Activated CD4-positive, CD25-positive, alpha-beta regulatory T cell treated with anti-CD3 and anti-CD28 coated beads, Interleukin-2, amount 50 U/mL, for 72 hours (primary cell): ENCODE results near the gene FGR.
A peak's percentile ranks its signal among the peaks of the same experiment; 100 is the strongest.
"Not testable (repeated sequence)": the region's sequence is repeated elsewhere in the genome, so short reads cannot be mapped to it uniquely, and the experiment has no call there.

Source experiments
- DNase-seq: peaks from one replicate; pipeline ENCODE4 v3.0.0; 2021

FGR gene

GRCh38 chr1:27659497-27660299 lies 24.7 kb upstream of the FGR start:
- DNase-seq, result peak; percentile 92

GRCh38 chr1:27658951-27659496 lies 24.0 kb upstream of the FGR start:
- DNase-seq, result no peak

DNA sequence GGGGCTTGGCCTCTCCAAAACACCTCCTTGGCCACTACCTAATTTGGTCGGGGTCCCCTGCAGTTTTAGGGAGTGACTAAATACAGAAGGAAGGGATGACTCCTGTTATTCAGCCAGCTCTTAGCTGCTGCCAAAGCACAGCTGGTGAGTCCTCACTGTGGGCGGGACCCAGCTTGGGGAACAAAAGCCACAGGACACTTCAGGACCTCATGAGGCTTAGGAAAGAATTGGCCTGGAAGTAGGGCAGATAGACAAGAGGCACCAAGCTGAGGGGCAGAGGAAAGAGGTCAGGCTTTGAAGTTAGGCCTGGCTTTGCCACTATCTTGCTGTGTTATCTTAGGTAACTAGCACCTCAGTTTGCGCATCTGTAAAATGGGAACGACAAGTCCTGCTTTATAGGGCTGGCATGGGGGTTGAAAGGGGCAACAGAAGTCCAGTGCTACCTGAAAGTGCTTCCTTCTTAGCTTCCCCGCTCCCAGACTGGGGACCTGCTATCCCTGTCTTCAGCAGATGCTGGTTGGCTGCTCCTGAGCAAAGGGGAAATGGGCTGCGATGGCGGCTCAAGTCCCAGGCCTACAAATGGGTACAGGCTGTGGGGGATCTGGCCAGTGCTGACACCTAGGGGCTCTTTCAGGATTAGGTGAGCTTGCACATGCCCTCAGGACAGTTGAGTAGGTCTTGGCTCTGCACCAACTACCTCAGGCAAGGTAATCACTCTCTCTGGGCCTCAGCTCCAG lies 21.3 kb upstream of the FGR start:
- no peak for DNase-seq

DNA sequence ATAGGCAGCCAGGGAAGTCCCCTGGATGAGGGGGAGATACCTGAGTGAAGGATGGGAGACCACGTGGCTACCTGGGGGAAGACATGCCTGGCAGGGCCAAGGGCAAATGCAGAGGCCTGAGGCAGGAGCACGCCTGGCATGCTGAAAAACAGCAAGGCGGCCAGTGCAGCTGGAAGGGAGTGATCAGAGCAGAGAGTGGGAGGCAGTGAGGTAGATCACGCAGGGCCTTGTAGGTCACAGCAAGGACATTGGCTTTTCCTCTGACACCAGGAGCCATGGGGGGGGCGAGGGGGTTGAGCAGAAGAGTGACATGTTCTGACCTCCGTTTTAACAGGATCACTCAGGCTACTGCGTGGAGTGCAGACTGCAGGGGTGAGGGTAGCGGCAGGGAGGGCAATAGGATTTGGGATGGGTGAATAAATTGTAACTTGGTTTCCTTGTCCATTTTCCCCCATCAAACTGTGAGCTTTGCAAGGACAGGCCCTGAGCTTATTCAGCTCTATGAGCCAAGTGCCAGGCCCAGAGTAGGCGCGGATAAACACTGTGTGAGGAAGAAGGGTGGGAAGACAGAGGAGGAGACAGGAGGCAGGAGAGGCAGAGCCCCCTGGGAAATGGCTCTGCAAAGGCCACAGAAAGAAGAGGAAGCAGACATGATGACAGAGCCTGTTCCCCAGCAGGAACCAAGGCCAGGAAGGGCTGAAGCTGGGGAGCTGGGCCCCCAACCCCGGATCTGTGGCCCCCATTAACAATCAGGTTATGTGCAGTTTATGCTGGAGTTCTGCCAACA lies 20.4 kb upstream of the FGR start:
- DNase-seq, result no peak

DNA sequence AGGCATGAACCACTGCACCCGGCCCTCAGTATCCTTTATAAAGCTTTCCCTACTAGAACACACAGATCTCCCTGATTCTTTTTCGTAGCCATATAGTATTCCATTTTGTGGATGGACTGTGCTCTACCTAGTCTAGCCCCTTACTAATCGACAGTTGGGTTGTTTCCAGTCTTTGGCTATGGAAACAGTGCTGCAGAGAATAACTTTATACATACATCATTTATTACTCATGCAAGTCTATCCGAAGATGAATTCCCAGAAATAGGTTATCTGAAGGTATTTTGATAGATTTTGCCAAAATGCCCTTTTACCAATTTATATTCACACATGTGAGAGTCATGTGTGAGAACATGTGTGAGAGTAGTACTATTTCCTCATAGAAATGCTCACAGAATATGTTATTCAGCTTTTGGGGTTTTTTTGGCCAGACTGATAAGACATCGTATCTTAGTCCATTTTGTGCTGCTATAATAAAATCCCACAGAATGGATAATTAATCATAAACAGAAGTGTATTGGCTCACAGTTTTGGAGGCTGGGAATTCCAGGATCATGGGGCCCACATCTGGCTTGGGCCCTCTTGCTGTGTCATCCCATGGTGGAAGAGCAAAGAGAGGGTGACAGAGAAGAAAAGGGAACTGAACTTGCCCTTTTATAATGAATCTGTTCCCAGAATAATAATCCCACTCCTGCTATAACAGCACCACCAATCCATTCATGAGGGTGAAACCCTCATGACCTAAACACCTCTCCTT lies 17.3 kb upstream of the FGR start:
- no peak for DNase-seq

GRCh38 chr1:27650539-27651175 lies 15.7 kb upstream of the FGR start:
- no peak for DNase-seq

- DNase-seq, result no peak
Observed at GRCh38 chr1:27650171-27650538, 15.2 kb upstream of the FGR start.

GRCh38 chr1:27649306-27649635 lies 14.3 kb upstream of the FGR start:
- DNase-seq, result no peak

DNA sequence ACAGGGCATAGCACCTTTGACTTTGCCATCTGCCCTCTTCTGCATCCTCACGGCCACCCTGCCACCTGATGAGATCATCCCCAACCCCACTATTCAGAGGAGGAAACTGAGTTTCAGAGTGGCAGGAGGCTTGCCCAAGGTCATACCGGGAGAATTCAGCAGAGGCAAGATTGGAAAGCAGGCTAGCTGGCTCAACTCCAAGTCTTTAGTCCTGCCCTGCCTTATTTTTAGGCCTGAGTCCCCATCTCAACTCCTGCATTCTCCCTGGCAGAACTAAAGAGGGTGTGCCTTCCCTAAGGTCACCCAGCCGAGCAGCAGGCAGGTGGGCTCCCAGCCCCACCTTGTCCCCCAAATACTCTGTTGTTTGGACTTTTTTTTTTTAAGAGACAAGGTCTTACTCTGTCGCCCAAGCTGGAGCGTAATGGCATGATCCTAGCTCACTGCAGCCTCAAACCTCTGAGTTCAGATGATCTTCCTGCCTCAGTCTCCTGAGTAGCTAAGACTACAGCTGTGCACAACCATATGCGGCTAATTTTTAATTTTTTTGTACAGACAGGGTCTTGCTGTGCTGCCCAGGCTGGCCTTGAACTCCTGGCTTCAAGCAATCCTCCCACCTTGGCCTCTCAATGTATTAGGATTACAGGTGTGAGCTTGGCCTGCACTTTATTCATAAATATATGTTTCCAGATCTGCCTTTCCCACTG lies 13.8 kb upstream of the FGR start:
- DNase-seq, result no peak

DNA sequence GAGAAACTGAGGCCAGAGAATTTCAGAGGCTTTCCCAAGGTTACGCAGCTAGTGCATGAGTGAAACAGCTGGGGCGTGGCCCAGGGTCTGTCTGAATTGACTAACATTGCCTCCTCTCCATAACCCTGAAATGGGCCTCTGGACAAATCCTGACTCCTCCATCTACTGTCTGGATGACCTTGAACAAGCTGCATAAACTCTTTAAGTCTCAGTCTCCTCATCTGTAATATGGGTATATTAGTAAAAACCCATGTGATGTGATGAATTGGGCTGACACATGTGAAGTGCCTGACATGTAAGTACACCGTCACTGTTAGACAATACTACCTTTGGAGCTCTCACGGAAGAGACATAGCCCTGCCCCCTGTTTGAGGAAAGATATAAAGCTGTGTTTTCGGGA lies 12.3 kb upstream of the FGR start:
- DNase-seq, result no peak

DNA sequence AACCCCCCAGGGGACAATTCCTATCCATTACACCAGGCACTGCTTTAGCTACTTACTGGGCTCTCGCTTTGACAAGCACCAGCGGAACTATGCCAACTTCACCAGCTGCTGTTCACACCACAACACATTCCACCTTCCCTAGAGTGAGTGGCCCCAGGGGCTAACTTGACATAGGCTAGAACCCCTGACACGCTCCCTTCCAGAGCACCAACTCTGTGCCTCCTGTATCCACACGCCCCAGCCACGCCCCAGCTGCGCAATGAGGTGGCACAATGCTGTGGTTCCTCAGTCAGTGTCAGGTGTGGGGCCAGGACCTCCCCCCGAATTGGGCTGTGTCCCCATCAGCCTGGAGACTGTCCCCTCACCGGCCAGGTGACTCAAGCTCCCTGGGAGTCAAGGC lies 11.7 kb upstream of the FGR start:
- DNase-seq, result no peak

- no peak for DNase-seq
Observed at GRCh38 chr1:27645071-27645415, 10.1 kb upstream of the FGR start.

DNA sequence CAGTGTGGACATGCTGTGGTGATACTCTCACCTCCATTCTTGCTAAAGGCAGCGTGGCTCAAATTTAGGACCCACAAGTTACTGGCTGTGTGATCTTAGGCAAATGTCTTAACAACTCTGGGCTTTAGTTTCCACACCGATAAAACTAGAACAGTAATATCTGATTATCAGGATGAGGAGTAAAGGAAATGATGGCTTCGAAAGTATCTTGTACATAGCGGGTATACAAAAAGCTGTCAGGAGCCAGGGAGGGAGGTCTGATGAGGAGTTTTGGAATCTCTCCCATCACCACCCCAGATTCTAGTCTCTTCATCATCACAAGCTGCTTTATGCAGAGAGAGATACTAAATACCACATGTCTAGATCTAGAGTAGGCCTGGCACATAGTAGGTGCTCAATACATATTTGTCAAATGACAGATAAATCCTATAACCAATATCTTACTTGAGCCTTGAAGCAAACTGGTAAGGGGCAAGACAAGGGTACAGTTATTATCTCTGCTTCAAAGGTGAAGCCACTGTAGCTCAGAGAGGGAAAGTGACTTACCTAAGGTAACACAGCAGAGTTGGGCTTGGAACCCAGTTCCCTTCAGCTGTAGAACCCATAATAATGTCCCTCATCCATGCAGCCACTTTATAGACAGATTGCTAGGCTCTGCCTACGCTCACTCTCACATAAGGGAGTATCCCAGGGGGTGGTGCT lies 9.5 kb upstream of the FGR start:
- DNase-seq, result no peak

DNA sequence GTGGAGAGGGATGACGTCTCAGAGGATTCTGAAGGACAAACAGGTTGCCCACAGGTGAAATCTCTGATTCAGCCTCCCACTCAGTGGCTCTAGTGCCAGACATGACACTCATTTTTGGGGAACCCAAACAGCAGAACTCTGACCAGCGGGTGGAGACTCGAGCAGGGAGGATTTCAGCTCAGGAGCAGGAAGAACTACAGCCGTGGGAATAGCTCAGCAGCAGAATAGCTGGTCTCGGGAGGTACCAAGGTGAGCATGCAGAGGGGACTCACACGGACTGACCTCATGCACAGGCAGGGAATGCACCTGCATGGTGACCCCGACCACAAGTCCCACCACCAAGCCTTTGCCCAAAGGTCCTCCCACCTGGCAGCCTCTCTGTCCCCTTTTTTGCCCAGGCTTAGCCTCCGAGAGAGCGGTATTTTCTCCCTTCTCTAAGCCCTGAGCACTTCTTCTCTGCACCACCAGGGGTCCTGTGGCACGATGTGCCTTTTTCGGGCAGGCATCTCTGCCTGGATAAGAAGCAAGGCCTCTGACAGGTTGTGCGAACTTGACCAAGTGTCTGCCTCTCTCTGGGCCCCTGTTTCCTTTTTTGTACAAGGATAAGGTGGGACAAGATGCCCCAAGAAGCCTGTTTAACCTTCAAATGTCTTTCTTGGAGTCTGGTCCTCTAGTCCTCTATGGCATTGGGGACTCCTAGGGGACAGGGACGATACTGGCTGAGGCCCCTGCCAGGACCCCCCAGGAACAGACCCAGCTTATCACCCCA lies 8.8 kb upstream of the FGR start:
- peak; percentile 65 for DNase-seq

DNA sequence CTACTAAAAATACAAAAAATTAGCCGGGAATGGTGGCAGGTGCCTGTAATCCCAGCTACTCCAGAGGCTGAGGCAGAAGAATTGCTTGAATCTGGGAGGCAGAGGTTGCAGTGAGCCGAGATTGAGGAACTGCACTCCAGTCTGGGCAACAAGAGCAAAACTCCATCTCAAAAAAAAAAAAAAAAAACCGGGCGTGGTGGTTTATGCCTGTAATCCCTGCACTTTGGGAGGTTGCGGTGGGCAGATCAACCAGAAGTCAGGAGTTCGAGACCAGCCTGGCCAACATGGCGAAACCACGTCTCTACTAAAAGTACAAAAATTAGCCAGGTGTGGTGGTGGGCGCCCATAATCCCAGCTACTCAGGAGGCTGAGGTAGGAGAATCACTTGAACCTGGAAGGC lies 5.5 kb upstream of the FGR start:
- not testable (repeated sequence) for DNase-seq

- no peak for DNase-seq
Observed at GRCh38 chr1:27638805-27639204, 3.8 kb upstream of the FGR start.

GRCh38 chr1:27638047-27638734 lies 3.2 kb upstream of the FGR start:
- DNase-seq, result no peak

DNA sequence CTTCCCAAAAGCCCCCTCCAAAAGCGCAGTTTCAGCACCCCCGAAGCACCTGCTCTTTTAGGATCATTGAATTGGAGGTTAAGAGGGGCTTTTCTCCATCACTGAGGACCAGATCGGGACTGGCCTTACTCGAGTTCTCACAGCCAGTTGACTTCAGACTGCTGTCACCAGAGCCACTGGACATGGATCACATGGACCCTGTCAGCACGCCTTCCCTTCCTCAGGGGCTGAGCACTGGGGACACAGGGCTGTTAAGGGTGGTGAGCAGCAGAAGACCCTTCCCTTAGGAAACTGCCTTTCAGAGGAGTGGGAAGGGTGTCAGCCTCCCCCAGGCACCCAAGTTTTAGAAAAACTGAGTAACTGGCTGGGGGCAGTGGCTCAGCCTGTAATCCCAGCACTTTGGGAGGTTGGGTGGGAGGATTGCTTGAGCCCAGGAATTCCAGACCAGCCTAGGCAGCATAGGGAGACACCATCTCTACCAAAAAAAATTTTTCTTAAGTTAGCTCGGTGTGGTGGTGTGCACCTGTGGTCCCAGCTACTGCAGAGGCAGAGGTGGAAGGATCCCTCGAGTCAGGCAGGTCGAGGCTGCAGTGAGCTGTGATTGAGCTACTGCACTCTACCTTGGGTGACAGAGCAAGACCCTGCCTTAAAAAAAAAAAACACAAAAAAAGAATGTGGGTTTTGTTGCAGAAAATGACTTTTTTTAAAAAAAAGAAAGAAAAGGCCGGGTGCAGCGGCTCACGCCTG lies 584 bp upstream of the FGR start:
- no peak for DNase-seq
